HUDEP-2 (cell line): ENCODE measurements around the gene MID2.
"Not testable (repeated sequence)": the region's sequence is repeated elsewhere in the genome, so short reads cannot be mapped to it uniquely, and the experiment has no call there.

ENCODE experiments used
- DNase-seq, 76 experiments: peaks; one replicate each; lab custom pipeline; 2025; ENCODE audit not compliant: unreplicated experiment in 76 of 76; lab: John Stamatoyannopoulos, UW

Gene MID2

DNA sequence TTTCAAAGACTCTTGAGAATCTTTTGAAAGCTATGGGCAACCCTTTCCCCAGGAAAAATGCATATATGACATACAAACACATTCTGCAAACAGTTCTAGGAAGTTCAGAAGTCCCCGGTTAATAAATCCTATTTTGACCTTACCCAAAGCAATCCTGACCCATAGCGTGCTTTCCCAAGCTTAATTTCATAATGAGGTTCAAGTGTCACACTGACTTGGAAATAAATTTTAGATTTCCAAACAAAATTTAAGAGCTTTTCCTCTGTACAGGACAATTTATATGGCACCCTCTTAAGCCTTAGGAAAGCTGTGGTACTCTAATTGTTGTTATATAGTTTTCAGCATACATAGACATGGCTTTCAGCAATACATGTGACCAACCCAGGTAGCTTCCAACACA is 11.3 kb downstream of the MID2 start:
- no peak for DNase-seq

DNA sequence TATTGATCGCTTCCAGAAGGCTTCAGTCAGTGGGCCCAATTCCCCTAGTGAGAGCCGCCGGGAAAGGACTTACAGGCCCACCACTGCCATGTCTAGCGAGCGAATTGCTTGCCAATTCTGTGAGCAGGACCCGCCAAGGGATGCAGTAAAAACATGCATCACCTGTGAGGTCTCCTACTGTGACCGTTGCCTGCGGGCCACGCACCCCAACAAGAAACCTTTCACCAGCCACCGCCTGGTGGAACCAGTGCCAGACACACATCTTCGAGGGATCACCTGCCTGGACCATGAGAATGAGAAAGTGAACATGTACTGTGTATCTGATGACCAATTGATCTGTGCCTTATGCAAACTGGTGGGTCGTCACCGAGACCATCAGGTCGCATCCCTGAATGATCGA is 15.3 kb downstream of the MID2 start:
- DNase-seq = no peak

DNA sequence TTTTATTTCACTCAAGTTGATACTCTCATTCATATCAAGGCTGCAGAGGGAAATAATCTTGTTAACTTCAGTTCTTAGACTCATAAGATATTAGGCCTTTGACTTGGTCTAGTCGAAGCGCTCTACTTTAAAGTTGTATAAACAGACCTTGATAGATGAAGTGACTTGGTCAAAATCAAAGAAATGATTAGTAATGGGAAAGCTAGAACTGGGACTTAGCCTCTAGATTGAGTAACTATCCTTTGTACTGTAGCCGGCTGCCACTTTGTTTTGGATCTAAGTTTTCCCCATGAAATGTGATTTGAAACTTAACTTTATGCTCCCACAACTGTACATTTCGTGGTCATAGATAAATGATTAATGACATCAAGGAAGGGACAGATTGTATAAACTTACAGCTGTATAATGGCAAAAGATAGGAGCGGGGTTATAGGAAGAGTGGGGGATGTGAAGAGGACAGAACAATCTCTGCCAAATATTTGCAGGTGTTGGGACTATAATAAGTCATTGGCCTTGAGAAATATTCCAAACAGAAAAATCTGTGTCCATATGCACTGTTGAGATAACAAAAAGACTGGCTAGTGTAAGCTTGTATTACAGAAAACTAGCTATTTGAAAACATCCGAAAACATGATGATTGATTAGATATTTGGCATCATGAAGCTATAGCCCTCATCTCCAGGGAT is 17.2 kb downstream of the MID2 start:
- no peak for DNase-seq

DNA sequence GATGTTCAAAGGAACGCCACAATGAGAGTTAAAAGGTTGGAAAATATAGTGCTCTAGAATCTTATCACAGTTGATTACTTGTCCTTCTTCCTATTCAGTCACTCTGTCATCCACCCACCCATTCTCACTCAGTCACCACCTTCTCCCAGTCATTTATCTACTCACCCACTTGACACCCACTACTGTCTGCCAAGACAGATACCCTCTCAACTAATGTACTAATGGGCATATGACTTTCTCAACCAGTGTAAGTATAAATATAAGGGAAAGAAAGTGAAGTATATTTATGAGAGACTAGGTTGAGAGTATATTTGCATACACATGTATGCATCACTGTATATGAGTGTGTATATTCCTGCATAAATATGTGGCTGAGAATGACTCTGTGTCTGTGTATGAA is 20.0 kb downstream of the MID2 start:
- DNase-seq = peak in 69 of 76 experiments; percentile 1 to 91 (median 49)

DNA sequence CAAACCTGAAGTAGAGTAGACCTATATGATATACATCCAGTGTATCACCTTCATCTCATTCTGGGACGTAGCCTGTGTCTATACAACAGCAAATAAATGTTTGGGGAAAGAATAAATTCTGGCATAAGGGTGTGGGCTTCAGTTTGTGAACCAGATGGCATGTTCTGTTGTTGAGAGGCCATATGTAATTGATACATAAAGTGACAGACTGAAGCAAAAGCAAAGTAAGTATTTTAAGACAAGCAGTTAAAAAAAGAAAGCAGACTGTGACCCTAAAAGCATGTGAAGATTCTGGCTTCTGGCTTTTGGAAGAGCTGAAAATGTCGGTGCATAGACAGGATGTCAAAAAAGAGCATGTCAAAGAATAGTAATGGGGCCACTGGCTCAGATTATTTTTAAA is 22.9 kb downstream of the MID2 start:
- no peak for DNase-seq

DNA sequence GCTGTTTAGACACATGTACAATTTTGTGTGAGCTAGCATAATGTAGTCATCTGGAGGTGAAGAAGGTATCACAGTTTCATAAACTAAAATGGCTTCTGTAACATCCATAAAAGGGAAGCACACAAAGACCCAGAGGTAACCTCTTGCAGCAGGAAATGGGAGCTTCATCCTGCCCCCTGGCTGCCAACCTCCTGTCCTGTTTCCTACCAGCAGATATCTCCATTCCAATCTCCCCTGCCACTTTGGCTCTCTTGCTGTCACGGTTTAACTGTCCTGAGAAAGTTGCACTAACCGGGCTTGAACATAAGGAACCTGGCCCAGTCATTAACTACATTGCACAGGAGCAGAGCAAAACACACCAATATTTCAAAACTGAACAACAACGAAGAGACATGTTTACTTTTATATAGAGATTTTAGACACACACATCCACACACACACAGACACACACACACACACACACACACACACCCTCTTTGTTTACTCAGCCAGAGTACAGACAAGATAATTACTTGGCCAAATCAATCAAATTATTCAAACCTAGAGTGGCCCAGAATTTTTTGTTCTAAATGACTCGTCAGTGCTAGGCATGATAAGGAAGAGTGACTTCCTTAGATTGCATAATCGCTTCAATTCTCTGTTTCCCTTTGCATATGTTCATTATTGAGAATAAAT is 24.2 kb downstream of the MID2 start:
- DNase-seq = peak in 1 of 76 experiments; percentile 0

DNA sequence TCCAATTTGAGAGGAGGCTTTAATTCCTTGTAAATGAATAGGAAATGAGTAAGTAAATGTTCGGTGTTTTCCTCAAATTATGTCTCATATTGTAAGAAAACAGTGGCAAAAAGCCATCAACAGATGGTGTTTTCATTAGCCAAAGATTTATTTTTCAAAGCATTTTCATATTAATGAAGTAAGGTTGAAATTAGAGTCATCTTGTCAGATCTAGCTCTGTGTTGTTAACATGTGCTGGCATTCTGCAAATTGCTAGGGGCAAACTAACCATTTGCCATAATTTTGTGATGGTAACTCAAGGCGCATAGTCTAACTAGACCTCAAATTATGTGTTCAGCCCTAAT is 24.7 kb downstream of the MID2 start:
- no peak for DNase-seq

DNA sequence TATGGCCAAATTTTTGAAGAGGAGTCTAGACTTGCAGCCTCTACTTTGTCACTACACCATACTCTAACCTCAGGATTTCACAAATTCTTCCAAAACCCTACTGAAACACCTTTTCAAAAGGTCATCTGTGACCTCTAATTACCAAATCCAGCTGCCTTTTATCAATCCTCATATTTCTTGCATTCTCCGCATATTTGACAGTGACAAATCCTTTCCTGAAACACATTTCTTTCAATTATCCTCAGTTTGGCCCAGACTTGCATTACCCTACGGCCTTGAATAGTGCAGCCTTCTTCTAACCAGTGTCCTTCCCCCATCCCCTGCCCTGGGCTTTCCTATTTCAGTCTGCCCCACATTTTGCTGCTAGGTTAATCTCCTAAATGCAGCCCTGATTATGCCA is 25.5 kb downstream of the MID2 start:
- DNase-seq = no peak

DNA sequence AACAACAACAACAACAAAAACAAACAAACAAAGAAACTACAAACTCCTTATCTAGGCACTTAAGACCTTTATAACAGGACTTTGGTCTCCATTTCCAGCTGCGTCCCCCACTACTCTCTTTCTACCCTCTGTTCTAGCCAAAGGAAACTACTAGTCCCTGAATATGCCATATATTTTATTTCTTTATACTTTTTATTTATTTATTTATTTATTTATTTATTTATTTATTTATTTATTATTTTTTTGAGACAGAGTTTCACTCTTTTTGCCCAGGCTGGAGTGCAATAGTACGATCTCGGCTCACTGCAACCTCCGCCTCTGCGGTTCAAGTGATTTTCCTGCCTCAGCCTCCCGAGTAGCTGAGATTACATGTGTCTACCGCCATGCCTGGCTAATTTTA is 26.0 kb downstream of the MID2 start:
- DNase-seq = not testable (repeated sequence)

DNA sequence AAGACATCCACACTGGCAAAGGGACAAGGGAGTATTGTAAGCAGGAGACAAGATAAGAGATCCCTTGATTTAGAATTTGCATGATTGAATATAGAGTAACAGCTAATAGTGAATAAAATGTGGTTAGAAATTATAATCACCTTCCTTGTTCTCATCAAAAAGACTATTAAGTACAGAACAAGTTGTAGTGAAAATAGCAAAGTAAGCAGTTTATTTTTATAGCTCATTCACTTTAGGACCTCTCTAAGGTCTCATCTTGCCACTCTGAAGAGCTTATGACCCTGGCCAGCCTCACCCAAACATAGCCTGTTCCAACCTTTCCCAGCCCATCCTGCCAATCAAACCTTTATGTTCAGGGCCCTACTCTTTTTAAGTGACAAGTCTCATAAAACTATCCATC is 30.6 kb downstream of the MID2 start:
- no peak for DNase-seq

DNA sequence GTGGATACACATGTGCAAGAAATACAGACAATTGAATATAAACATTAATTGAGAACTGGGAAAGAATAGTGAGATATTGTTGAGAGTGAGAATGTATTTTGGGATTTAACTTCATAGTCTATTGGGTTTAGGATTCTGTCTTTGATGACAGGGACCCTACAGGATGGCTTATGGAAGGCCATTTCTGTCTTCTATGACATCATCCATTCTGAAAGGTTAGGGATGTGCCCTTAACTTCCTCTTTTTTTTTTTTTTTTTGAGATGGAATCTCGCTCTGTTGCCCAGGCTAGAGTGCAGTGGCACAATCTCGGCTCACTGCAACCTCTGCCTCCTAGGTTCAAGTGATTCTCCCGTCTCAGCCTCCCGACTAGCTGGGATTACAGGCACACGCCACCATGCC is 31.4 kb downstream of the MID2 start:
- DNase-seq = not testable (repeated sequence)

DNA sequence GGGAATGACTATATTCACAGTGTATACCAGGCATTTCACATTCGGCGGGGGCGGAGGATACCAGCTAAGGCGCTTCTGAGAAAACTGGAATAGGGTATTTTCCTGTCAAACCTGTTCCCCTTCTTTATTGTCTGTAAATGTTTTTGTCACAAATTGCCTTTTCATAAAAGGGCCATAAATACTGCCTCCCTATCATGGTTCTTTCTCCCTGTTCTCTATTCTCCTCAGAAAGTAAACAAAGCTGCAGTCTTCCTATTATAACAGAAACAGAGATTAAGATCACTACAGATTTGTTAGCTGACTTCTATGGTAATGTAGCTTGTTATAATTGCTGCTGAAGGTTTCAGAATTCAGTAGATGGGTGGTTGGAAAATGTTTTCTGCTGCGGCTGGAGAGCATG is 32.2 kb downstream of the MID2 start:
- DNase-seq = no peak

DNA sequence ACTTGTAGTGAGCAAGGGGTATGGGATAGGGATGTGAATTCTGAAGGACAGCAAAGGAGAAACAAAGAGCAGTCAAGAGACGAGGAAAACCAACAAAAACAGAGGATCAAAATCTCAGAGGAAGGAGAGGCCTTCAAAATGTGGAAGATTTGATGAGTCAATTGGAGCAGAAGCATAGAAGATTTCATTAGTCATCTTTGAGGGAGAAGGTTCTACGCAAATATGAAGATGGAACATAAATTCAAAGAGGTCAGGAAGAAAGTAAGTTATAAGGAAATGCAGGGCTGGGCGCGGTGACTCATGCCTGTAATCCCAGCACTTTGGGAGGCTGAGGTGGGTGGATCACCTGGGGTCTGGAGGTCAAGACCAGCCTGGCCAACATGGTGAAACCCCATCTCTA is 35.4 kb downstream of the MID2 start:
- DNase-seq = no peak

DNA sequence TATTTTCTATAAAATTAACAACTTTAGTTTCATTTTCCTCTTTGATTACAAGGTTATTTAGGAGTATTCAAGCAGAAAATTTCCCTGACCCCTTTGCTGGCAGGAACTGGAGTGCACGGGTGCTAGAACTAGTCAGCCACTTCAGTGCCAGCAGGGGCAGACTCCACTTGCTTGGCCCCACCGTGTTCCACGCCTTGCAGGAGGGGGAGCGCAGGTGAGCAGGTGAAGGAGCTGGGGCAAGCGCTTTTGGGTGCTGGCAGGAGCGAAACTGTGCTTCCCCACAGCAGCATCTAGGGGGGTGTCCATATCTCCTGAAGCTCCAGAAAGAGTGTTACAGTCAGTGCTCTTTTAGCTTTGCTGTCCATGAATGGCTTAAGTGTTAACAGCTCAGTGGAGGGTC is 45.5 kb downstream of the MID2 start:
- no peak for DNase-seq

DNA sequence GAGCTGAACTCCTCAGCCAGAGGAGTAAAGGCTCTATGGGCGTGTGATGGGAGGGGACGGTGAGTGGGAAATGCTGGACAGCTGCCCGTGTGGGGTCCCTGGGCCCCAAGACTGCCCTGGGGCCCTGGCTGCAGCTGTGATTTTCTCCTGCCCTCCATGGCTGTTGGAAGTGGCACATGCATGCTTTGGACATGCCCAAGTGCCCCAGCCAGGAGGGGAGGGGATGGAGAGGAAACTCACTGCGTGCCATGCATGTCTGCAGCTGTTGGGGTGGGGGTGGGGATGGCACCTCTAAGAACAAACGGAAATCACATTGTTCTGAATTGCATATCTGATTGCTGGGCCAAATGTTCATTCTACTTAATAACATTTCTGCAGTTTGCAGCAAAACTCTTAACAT is 52.4 kb downstream of the MID2 start:
- no peak for DNase-seq

DNA sequence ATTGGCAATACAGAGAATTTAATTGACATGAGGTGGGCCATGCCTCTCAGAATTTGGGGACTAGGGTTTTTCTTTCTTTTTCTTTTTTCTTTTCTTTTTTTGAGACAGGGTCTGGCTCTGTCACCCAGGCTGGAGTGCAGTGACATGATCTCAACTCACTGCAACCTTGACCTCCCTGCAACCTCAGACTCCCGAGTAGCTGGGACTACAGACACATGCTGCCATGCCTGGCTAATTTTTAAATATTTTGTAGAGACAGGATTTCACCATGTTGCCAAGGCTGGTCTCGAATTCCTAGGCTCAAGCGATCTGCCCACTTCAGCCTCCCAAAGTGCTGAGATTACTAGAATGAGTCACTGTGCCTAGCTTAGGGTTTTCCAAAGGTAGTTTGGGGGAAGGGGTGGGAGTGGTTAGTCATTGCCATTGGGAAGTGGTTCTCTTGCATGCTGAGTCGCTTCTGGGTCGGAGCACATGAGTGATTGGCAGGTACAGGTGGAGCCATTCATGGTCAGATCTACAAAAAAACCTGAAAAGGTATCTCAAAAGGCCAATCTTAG is 54.5 kb downstream of the MID2 start:
- no peak for DNase-seq

DNA sequence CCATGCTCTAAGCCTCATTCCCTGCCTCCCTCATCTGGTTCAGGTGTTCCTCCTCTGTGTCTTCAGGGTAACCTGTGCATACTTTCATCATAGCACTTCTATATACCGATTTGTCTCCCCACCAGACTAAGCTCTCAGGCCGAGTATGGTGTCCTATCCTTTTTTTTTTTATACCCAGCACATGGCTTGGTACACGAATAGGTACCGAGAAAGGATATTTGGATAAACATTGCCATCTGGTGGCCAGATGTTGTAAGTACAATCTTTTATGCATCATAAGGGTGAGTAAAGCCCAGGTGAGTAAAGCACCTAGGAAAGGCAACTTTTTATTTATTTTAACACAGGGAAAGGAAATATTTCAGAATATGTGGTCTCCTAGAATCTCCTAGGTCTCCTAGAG is 68.4 kb downstream of the MID2 start:
- peak in 30 of 76 experiments; percentile 0 to 48 (median 10) for DNase-seq

DNA sequence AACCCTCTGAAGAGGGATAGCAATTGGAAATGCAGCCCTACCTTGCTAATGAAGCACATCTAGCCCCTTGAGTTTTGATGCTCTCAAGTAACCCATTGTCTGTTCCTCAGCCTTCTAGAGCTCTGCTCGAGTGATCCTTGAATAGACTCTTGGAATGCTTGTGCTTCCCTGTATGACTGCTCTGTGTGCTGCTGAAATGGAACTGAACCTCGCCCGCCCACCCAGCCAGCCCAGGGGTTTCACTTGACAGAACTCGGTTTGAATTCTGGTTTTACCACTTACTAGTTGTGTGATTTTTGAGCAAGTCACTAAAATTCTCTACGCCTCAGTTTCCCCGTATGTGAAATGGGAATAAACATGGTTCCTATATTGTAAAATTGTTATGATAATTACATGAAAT is 77.1 kb downstream of the MID2 start:
- no peak for DNase-seq

DNA sequence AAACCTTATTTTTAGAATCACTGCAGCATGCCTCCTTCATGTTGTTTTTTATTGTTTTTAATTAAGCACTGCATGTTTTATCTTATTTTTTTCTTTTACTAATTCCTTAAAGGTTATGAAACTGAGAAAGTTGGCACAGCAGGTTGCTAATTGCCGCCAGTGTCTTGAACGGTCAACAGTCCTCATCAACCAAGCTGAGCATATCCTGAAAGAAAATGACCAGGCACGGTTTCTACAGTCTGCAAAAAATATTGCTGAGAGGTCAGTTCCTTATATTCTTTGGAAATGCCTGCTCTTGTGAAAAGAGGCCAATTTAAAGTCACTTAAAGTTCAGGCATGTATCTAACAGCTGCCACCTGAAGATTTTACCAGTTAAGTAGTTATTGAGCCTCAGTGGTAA is 79.7 kb downstream of the MID2 start:
- DNase-seq = no peak

DNA sequence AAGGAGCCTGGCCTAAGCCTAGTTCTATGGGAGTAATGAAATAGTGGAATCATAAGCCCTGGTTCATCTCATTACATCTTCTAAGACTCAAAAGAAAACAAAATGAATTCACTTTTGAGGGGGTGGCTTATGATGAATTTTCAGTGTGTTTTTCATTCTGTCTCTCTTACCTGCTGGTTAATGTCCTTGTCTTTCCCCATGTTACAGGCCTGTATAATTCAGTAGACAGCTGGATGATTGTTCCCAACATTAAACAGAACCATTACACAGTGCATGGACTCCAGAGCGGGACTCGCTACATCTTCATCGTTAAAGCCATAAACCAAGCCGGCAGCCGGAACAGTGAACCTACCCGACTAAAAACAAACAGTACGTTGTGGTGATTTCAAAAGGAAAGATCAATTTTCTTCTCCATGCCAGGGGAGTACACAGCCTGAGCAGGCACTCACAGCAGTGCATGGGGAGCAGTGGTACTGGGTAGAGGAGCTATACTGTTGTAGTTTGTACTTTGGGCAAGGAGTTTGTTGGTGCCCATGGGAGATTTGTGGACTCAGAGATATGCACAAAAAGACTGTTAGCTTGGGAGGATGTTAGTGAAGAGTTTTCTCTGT is 98.6 kb downstream of the MID2 start:
- DNase-seq = no peak

DNA sequence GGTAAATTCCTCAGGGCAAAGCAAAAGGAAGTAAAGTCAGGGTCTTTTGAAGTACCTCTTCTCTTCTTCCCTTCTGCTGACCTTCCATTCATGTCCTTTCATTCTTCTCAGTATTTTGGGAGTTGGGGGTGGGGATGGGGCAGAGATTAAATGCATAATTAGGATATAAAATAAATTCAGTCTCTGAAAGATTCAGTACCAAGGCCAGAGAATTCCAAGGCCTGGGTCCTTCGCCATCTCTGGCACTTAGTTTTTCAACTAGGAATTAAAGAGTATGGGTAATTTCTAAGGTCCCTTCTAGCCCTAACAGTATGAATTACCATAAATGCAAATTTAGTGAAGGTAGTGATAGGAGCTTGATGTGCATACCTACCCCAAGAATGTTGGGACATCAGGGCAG is 108.6 kb downstream of the MID2 start:
- no peak for DNase-seq

DNA sequence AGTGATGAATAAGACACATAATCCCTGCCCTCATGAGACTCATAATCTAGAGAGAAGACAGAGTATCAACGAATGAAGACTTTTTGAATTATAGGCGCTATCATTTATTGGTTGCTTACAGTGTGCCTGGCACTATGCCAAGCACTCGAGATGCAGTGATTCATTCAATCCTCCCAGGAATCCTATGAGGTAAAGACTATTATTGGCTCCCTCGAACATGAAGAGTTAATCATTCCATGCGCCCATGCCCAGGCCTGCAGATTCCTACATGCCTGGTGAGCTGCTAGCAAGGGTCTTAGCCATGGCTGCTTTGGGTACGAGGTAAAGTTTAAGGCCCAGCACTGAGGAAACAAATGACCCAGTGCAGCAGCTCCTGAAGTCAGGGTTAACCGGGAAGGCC is 109.5 kb downstream of the MID2 start:
- no peak for DNase-seq
